ENCODE results near the gene SNAP23.

SNAP23 gene

DNA sequence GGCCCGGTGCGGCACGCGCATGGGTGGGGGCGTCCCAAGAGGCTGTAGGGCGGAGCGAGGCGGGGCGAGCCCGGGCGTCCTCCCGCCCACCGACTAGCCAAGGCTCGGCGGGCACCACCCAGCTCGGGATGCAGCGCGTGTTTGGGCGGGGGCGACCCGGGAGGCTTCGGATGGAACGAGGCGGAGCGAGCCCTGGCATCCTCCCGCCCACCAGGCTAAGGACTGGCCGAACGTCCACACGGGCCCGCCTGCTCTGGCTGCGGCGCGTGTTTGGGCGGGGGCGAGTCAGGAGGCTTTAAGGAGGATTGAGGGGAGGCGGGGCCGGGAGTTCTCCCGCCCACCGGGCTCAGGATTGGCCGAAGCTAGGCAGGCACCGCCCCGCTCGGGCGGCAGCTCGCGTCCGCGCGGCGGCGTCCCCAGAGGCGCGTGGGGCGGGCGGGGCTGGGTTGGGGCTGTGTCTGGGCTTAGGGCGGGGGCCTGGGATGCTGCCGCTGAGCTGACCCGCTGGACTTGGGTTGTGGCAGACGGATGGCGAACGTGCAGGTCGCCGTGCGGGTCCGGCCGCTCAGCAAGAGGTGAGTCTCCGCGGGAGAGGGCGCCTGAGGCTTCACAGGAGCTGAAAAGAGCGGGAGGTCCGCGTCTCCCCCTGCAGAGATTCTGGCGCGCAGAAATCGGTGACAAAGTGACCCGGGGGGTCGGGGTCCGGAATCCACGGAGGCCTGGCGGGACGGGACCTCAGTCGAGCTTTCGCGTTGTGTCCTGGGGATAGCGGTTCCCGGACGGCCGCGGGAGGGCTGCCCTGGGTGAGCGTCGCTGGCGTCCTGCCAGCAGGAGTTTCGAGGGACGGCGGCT is 80.0 kb downstream of the SNAP23 start, which contains the start of gene STARD9:
TSS of gene STARD9 (plus strand) at position 419 of the 852 bp plus-strand sequence. CDS start at position 529, 110 bp downstream.
- peak; percentile 96 for DNase-seq (ENCODE audit: low spot score)

DNA sequence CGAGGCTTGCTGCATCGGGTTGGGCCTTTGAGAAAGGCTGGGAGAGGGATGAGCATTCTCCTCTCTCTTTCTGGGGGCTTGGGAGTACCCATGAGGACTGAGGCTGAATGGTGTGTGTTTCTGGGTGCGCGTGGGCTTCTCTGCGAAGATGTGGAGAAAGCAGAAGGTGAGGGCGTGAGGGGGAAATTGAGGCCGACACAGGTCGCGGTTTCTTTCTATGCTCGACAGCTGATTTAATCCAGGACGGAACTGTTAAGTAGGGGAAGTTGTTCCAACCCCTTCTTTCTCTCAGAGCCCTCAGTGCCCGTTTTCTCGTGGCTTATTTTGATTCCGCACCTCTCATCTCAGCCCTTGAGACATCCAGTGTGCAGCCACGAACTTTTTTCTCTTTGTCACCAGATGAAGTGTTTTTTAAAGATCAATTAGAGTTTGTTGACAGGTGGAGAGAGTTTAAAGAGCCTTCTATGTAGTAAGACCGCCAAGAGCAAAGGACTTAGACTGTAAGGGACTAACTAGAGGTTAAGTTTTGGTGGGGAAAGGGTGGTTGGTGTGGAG is 80.7 kb downstream of the SNAP23 start:
- DNase-seq (ENCODE audit: low spot score), result peak; percentile 26

DNA sequence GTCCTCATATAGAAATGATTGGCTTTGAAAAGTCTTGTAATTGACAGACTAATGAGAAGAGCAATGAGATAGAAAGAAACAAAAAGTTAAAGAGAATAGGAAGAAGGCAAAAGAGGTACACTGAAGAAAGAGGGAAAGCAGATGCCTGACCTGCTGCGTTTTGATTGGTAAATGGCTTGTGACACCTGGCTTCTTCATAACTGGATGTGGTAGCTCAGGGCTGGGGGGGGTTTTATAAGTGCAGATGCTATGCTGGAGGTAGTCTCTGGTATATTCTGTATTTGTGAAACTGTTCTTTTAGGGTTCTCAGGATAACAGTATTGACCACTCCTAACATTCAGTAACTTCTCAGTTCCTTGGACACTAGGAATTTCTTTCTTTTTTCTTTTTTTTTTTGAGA is 81.3 kb downstream of the SNAP23 start:
- DNase-seq (ENCODE audit: low spot score), result peak; percentile 36

DNA sequence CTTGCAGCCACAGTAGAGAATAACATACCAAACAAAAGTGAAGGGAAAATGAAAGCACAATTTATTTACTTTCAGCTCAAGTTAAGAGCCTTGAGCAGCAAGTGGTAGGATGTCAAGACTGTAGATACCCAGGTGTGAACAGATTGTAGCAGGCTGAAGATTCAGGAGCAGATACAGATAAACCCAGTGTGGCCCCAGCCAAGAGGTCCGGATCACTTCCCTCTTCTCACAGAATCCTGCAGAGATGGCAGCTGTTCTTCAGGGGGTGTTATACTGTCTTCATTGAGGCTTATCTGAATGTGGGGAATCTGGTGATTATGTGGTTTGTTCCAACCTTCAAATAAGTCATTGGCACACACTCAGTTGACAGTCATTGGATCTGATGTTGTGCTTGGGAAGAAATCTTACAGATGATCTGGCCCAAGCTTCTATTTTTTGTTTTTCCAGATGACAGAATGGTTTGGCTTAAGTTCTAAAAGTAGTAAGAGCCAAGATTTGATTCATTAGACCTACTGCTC is 82.1 kb downstream of the SNAP23 start:
- DNase-seq (ENCODE audit: low spot score), result no peak

DNA sequence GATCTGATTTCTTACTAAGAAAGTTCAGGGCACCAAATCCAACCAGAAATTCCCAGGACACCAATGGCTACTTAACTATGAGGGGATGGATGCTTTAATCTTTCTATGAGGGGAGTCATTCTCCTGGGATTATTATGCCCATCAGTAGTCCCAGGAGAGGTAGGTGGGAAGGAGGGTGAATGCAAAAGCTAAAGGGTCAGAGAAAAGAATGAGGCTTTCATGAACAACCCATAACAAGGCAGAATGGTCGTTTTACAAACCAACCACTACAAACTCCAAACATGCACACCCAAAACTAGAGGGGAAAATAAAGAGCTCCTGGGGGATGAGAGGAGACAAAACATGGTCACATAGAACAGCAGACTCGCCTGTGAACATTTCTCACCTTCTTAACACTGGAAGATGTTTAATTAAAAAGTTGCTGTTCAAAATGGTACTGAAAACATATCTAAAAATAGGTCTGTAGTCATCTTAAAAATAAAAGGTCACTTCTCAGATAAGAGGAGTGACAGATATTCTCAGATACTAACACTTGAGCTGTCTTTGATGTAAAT is 83.6 kb downstream of the SNAP23 start:
- DNase-seq (ENCODE audit: low spot score), result no peak

DNA sequence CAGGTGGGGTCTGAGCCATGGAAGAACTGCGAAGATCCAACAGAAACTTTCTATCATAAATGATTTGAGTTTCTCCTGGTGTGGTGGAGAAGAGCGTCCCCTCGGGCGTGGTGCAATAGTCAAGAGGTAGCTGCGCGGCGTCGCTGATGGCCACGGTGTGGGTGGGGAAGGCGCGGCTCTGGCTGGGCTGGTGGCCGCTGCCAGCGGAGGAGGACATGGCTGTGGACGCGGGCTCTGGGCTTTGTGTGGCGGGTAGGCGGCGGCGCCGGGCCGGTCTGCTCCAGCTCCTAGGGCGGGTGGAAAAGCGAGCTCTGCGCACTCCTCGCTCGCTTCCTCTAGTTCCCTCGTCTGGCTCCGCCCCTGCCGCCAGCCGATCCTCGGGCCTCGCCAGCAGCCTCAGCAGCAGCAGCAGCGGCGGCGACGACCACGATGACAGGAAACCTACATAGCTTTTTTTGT is 85.9 kb downstream of the SNAP23 start:
- DNase-seq (ENCODE audit: low spot score), result peak; percentile 70
